ENCODE data around the gene MORF4L1. TPM values are rescaled to one million over a fixed set of nuclear protein-coding genes. Genes with fewer than 3 reads are reported as not detected.
"Not testable (repeated sequence)": the region's sequence is repeated elsewhere in the genome, so short reads cannot be mapped to it uniquely, and the experiment has no call there.

MORF4L1 gene
- polyA plus RNA-seq, 3 donors: 691 to 792 (median 739) TPM

DNA sequence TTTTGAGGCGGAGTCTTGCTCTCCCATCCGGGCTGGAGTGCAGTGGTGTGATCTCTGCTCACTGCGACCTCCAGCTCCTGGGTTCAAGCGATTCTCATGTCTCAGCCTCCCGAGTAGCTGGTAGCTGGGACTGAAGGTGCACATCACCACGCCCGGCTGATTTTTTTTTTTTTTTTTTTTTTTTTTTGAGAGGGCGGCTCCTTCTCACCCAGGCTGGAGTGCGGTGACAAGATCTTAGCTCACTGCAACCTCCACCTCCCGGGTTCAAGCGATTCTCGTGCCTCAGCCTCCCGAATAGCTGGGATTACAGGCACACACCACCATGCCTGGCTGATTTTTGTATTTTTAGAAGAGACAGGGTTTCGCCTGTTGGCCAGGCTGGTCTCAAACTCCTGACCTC is 4.3 kb downstream of the MORF4L1 start:
- not testable (repeated sequence) for DNase-seq (ENCODE audit: extremely low read depth in 1 of 11, low read depth in 9 of 11, low spot score in 4 of 11)

GRCh38 chr15:78878356-78878755 is 5.7 kb downstream of the MORF4L1 start:
- DNase-seq (ENCODE audit: extremely low read depth in 1 of 11, low read depth in 9 of 11, low spot score in 4 of 11): no peak

GRCh38 chr15:78879517-78880241 is 7.0 kb downstream of the MORF4L1 start:
- DNase-seq (ENCODE audit: extremely low read depth in 1 of 11, low read depth in 9 of 11, low spot score in 4 of 11): no peak

DNA sequence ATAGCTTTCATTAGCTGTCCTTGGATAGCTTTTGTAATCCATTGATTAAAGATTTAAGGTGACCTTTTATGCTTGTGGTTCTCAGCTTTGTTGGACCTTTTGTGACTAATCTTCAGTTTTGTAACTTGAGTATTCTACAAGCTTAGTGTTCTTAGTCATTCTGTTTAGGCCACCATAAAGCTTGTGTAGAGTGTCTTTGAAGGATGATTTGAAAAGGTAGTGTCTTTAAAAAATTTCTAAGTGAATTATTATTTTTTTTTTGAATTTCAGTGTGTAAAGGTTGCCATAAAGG is 7.5 kb downstream of the MORF4L1 start:
- DNase-seq (ENCODE audit: extremely low read depth in 1 of 11, low read depth in 9 of 11, low spot score in 4 of 11): no peak

- DNase-seq (ENCODE audit: extremely low read depth in 1 of 11, low read depth in 9 of 11, low spot score in 4 of 11): no peak
These were observed 8.1 kb downstream of the MORF4L1 start for GRCh38 chr15:78880813-78881212.

DNA sequence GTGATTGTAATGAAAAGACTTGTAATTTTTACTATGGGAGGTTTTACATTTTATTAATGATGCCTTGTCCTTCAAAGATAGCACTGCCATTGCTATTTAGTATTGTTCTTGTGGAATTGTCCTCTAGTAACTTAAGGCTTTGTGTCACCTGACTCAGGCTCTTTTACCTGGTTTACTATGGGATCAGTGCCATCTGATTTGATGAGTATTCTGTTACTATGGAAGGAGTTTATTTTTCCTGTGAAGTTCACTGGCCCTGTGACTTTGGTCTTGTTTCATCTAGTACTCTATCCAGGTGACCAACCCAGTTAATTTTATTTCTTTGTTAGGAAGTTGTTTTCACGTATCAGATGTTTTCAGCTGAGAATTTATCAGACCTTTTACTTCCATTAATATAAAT is 9.0 kb downstream of the MORF4L1 start:
- DNase-seq (ENCODE audit: extremely low read depth in 1 of 11, low read depth in 9 of 11, low spot score in 4 of 11): no peak

GRCh38 chr15:78889000-78889399 is 16.3 kb downstream of the MORF4L1 start:
- DNase-seq (ENCODE audit: extremely low read depth in 1 of 11, low read depth in 9 of 11, low spot score in 4 of 11): no peak

- no peak for DNase-seq (ENCODE audit: extremely low read depth in 1 of 11, low read depth in 9 of 11, low spot score in 4 of 11)
These were observed 20.8 kb downstream of the MORF4L1 start for GRCh38 chr15:78893538-78893937.

DNA sequence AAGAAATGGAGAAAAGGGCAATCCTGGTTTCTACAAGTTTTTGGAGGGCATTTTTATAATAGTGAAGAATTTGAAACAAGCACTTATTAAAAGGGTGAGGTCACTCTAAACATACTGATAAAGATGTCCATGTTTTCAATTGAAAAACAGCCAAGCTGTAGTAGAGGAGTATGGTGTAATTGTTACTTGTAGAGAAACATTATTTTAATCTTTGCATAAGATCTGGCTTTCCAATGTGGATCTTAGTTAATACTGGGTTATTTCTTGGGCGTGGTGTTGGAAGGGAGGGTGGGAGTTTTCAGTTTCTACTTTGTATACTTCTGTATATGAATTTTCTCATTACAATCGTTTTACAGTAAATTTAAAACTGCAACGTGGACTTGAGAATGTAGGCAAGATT is 22.8 kb downstream of the MORF4L1 start:
- no peak for DNase-seq (ENCODE audit: extremely low read depth in 1 of 11, low read depth in 9 of 11, low spot score in 4 of 11)

DNA sequence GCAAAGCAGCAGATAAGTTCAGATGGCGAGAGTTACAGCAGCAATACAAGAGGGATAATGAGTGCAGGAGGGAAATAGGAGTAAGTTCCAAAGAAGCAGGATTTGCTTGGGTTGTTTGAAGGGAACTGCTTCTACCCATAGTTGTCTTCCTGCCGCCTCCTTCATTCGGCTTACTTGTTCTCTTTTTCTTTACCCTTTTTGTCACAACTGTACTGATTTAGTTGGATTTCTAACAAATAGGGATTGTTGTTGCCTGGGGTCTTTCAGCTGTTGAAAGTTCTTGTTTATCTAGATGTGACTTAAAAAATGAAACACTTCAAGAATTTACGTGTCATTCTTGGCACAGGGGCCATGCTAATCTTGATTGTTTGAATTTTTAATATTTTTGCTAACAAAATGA is 25.9 kb downstream of the MORF4L1 start:
- DNase-seq (ENCODE audit: extremely low read depth in 1 of 11, low read depth in 9 of 11, low spot score in 4 of 11): no peak

GRCh38 chr15:78900819-78901533 is 28.3 kb downstream of the MORF4L1 start:
- DNase-seq (ENCODE audit: extremely low read depth in 1 of 11, low read depth in 9 of 11, low spot score in 4 of 11): not testable (repeated sequence)

- not testable (repeated sequence) for DNase-seq (ENCODE audit: extremely low read depth in 1 of 11, low read depth in 9 of 11, low spot score in 4 of 11)
These were observed 29.8 kb downstream of the MORF4L1 start for GRCh38 chr15:78902281-78903032.

DNA sequence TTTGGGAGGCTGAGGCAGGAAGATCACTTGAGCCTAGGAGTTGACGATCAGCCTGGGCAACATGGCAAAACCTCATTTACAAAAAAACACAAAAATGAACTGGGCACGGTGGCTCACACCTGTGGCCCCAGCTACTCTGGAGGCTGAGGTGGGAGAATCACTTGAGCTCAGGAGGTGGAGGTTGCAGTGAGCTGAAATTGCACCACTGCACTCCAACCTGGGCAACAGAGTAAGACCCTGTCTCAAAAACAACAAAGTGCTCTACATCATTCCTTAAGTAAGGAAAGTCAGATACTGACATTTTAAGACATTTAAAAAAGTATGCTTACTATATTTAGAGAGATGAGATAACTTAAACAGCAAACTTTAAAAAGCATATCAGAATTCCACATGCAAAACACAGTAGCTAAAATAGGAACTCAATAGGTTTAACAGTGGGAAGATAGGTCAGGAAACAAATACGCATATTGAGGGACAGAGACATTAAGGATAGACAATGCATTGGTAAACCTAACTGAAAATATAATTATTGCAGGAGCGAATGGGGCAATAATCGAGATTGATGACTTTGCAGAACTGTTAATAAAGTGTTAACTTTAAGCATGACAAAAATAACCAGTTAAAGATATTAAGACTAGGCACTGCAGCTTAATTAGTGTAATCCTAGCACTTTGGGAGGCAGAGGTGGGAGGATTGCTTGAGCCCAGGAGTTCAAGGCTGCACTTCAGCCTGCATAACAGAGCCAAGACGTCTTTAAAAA is 32.1 kb downstream of the MORF4L1 start:
- DNase-seq (ENCODE audit: extremely low read depth in 1 of 11, low read depth in 9 of 11, low spot score in 4 of 11): no peak

DNA sequence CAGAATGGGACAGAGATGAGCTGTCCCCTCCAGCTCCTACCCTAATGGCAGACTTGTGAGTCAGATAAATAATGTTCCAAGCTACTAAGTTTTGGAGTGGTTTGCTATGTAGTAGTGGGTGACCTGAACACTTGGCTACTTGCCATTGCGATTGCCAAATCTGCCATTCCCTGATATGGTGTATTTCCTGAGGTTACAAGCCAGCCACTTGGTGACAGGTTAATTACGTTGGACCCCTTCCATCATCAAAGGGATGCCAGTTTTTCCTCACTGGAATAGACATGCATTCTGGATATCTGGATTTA is 33.6 kb downstream of the MORF4L1 start:
- no peak for DNase-seq (ENCODE audit: extremely low read depth in 1 of 11, low read depth in 9 of 11, low spot score in 4 of 11)

DNA sequence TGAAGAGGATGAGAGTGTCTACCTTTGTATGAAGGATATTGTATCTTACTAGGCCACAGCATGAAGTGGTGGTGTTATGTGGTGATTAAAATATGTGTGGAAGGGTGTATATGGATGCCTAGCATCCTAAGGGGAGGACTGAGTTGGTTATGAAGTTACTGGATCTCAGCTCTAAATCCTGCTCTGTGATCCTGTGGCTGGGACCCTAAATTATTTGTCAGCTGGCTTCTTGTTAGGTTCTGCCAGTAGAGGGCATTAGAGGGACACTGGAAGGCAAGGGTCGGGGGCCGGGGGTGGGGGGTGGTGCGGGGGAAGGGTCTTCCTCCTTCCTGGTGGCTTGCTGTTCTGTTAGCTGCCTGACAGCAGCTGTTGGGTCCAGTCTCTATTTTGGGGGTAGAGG is 34.9 kb downstream of the MORF4L1 start:
- DNase-seq (ENCODE audit: extremely low read depth in 1 of 11, low read depth in 9 of 11, low spot score in 4 of 11): no peak

DNA sequence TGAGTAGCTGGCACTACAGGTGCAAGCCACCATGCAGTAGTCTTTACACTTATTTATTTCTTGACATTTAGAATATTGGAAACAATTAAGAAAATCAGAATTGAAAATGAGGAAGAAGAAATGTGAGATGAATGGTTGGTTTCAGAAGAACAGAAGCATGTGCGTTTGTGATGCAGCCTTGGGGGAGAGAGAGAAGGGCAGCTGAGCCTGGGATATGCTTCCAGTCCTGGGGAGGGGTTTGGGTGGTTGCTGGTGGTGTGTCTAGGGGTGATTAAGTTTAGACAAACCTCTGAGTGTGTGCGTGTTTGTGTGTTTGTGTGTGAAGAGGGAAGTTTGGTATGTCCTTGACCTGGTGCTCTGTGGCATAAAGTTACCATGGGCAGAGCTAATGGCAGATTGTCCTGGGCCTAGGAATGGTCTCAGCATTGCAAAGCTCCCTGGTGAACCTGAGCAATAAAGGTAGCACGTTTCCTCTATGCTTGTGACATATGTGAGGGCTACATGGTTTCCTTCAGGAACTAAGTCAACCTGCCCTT is 36.5 kb downstream of the MORF4L1 start:
- no peak for DNase-seq (ENCODE audit: extremely low read depth in 1 of 11, low read depth in 9 of 11, low spot score in 4 of 11)

DNA sequence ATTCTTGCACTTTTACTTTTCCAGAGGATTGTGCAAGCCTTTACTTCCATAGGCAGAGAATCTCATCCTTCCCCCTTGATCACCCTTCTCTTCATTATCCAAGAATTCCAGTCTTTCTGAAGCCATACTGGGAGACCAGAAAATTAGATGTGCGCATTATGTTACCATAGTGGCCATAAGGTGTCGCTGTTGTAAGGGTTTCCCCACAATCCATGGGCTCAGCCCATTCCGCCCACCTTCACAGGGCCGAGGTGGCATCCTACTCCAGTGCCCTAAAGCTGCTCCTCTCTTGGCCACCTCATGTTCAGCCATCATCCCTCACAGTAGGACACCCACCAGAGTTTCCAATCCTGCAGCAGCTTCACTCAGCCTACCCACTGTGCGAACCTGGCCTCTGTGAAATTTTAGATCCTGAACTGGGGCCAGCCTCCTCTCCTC is 37.1 kb downstream of the MORF4L1 start:
- DNase-seq (ENCODE audit: extremely low read depth in 1 of 11, low read depth in 9 of 11, low spot score in 4 of 11): peak in 5 of 11 donors; percentile 25 to 57 (median 33)

DNA sequence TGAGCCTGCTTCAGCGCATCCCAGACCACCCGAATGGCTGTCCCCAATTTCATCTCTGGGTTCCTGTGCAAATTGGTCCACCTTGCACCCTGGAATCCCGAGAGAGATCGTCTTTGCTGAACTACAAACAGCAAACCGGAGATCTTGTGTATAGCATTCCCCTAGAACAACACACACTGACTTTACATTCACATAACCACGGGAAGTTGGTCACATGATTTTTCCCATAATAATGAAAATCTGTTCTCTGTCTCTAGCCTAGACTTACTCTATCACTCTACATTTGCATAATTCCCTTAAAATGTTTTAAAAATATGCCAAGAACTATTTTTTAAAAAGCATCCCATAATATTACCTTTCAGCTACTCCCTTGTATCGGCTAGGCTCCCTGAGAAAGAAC is 37.6 kb downstream of the MORF4L1 start:
- DNase-seq (ENCODE audit: extremely low read depth in 1 of 11, low read depth in 9 of 11, low spot score in 4 of 11): no peak

GRCh38 chr15:78912316-78912715 is 39.6 kb downstream of the MORF4L1 start:
- DNase-seq (ENCODE audit: extremely low read depth in 1 of 11, low read depth in 9 of 11, low spot score in 4 of 11): no peak
